HS-5 (cell line): Measurements from ENCODE around the gene PPTC7.
"Not testable (repeated sequence)": the region's sequence is repeated elsewhere in the genome, so short reads cannot be mapped to it uniquely, and the experiment has no call there.

ENCODE experiments used
- DNase-seq: peaks from one replicate; pipeline ENCODE4 v3.0.0-alpha.2; 2012; ENCODE audit warnings: low read depth

Gene PPTC7

GRCh38 chr12:110585231-110585799, 2.2 kb upstream of the PPTC7 start:
- no peak for DNase-seq

GRCh38 chr12:110582276-110583136, 612 bp downstream of the PPTC7 start:
- no peak for DNase-seq

GRCh38 chr12:110581931-110582275, 1.2 kb downstream of the PPTC7 start:
- DNase-seq, result no peak

GRCh38 chr12:110579535-110580253, 3.4 kb downstream of the PPTC7 start:
- no peak for DNase-seq

GRCh38 chr12:110578694-110579534, 4.2 kb downstream of the PPTC7 start:
- no peak for DNase-seq

DNA sequence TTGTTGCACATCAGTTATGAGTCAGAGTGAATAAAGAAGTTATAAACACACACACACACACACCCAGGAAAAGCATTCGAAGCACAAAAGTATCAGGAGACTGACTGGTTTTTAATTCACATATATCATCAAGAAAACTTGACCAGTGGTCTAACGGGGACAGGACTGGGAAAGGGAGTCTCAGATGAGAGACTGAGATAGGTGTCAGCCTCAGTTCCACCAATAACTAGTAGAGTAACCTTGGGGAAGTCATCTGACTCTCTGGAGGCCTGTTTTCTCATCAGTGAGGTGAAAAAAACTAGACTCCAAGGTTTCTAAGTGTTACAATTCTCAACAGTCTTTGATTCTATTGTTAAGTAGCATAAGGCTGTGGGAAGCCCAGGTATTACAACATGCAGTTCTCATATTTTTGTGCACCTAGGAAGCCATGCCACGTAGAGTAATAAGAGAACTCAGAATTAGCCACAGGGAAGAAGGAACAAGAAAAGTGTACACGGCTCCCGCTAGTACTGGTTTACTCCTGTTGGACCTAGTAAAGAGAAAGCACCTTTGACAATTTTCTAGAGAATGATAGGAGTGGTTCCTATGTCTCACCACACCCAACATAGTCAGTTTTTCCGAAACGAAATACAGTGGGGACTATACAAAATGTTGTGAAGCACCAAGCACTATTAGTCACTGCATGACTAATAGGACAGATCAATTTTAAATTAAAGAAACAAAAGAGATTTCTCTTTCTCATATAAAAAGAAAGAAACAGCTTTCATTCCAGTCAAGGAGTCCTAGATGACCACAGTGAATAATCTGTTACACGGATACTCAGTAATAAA, 5.0 kb downstream of the PPTC7 start:
- no peak for DNase-seq

- DNase-seq, result no peak
These were observed 6.6 kb downstream of the PPTC7 start for GRCh38 chr12:110576504-110576903.

DNA sequence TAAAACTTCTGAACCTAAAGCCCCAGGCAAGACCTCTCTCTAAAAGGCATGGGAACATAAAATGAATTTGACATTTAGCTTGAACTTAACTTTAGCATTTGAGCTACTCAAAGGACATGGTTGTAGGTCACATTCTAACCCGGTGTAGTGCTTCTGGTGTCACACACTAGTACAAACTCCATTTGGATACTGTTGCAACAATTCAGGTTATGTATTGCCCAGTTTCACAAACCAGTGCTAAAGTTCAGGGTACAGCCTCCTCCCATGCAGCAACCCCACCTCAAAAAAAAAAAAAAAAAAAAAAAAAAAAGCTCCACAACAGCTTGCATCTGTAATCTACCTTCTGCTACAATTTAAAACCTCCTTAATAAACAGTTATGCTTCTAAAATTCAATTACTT, 7.8 kb downstream of the PPTC7 start:
- no peak for DNase-seq

DNA sequence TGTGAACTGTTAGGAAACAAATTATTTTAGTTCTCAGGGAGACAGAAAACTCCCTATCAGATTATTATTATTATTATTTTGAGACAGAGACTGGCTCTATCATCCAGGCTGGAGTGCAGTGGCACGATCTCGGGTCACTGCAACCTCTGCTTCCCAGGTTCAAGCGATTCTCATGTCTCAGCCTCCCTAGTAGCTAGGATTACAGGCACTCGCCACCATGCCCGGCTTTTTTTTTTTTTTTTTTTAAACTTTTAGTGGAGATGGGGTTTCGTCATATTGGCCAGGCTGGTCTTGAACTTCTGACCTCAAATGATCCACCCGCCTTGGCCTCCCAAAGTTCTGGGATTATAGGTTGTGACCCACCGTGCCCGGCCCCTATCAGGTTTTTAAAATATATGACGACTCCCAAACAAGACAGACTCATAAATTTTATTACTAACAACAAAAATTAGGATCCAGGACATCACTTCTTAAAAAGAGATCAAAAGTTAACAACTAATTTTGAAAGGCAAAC, 8.3 kb downstream of the PPTC7 start:
- DNase-seq, result not testable (repeated sequence)

DNA sequence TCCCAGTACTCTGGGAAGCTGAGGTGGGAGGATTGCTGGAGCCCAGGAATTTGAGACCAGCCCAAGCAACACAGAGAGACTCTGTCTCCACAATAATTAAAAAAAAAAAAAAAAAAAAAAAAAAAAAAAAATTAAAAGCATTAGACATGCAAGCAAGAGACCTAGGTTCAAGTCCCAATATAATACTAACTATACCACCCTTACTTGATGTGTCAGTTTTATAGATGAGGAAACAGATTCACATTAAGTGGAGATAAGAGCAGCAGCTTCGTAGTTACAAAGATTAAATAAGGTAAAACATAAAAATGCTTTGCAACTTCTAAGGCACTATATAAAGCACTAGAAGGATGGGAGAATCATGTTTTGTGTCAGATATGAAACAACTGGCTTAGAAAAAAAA, 9.1 kb downstream of the PPTC7 start:
- DNase-seq, result no peak

DNA sequence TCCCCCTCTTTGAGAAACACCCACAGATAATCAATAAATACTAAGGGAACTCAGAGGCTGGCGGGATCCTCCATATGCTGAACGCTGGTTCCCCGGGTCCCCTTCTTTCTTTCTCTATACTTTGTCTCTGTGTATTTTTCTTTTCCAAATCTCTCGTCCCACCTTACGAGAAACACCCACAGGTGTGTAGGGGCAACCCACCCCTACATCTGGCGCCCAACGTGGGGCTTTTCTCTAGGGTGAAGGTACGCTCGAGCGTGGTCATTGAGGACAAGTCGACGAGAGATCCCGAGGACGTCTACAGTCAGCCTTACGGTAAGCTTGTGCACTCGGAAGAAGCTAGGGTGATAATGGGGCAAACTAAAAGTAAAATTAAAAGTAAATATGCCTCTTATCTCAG, 12.3 kb downstream of the PPTC7 start:
- DNase-seq, result not testable (repeated sequence)

DNA sequence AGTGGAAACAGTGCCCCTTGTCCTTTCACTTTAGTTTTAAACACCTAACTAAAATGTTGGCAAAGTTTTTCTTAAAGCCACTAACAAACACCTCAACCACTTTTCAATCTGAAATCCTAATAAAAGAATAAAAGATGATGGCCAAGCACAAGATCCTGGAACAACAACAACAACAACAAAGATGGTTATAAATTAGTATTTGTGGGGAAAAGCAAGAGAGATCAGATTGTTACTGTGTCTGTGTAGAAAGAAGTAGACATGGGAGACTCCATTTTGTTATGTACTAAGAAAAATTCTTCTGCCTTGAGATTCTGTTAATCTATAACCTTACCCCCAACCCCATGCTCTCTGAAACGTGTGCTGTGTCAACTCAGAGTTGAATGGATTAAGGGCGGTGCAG, 13.3 kb downstream of the PPTC7 start:
- not testable (repeated sequence) for DNase-seq

GRCh38 chr12:110568752-110569151, 14.4 kb downstream of the PPTC7 start:
- DNase-seq, result no peak

DNA sequence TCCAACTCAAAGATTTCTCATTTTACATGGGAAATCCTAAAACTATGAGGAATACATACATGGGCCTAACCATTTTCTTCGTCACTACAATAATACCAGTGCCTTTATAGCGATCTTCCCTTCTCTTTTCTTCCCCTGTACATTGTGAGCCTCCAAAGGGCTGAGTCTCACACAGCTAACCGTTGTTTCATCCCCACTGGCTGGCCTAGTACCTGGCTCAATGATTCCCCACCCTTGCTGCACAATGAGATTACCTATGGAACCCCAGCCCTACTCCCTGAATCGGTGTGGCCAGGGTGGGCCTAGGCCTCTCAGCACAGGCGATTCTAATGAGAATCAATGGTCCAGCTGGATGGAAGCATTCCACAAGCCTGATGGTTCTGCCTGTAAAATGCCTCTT, 16.1 kb downstream of the PPTC7 start:
- no peak for DNase-seq

DNA sequence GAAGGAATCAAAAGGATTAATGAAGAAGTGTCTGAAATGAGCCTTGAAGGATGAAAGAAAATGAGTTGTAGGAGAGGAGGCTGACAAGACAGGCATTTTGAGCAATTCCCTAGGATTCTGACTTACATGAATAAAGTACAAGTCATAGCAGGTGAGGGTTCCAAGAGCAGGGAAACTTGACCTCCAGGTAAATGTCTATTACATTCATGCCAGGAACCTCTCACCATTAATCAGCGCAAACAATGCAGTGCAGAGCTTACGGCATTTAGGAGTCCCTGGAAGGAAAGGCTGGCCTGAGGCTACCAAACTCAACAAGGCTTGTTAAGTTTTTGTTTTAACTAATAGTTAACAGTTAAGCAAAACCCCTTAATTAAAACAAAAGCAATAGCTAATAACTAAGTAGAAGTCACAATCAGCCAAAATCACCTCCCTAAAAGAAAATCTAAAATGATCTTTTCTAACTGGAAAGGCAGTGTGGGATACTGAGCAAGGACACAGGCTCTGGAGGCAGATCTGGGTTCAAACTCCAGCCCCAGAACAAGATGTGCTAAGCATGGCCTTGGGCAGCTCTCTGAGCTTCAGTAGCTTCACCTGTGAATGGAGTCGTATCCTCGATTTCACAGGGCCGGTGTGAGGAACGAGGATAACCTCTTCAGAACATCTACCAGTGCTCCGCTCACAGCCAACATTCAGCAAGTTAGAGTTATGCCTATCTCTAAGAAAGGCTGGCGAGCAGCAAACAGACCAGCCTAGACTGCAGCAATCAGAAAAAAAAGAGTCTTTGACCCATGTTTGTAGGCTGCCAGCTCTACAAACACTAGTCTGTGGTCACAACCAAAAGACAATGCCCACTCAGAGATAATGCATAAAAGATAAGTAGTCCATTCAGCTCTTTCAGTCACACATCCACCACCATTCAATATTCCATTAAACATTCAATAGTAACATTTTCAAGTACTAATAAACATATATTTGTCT, 16.9 kb downstream of the PPTC7 start:
- DNase-seq, result no peak

DNA sequence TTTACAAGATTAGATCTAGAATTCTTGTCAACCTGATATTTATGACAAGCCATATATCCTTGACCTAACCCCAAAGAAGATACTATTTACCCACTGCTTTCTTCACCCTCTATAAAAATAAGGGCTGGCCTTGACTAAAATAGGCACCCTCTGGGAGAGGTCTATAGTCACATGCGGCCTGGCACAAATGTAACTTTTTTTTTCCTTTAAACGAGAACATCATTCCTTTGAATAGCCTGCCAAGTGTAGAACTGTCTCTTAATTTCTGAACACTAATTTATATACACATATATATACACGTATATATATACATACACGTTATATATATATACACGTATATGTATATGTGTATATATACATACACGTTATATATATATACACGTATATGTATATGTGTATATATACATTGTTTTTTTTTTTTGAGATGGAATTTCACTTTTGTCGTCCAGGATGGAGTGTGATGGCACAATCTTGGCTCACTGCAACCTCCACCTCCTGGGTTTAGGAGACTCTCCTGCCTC, 18.6 kb downstream of the PPTC7 start:
- DNase-seq, result no peak

- DNase-seq, result no peak
These were observed 19.2 kb downstream of the PPTC7 start for GRCh38 chr12:110563702-110564470.

DNA sequence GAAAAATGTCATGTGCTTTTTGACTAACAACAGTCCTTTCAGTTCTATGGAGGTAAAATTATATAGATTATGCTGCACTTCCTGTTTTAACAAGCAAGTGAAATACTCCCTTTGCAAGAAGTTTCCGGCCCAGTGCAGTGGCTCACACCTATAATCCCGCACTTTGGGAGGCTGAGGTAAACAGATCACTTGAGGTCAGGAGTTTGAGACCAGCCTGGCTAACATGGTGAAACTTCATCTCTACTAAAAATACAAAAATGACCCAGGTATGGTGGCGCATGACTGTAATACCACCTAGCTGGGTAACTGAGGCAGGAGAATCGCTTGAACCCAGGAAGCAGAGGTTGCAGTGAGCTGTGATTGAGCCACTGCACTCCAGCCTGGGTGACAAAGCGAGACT, 20.7 kb downstream of the PPTC7 start:
- DNase-seq, result not testable (repeated sequence)
